22Rv1 (cell line): ENCODE measurements around the gene PHF10.

ENCODE experiments used
- ZFX ChIP-seq: fragments of 450-650 bp; IDR thresholded peaks from 2 replicates; pipeline ENCODE4 v1.6.1; 2017; ENCODE audit warnings: antibody characterized with exemption, borderline replicate concordance
- TF ChIP-seq, protein P1 (sequence below): fragments of 450-650 bp; IDR thresholded peaks from 2 replicates; pipeline ENCODE4 v1.5.1; 2017; ENCODE audit warnings: mild to moderate bottlenecking

DNA sequence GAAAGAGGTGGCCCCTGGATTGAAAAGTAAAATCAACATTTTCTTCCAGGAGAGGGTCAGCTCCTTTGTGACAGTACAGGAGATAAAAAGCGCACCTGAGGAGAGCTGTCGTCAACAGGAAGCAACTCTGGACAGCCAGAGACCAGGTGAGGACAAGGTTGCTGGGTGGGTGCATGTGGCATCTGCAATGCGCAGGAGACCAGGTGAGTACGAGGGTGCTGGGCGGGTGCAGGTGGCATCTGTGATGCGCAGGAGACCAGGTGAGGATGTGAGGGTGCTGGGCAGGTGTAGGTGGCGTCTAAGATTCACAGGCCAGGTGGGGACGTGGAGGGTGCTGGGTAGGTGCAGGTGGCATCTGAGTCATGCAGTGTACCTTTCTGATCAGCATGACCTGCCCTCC, 60.8 kb downstream of the PHF10 start:
- TF ChIP-seq, protein P1, sequence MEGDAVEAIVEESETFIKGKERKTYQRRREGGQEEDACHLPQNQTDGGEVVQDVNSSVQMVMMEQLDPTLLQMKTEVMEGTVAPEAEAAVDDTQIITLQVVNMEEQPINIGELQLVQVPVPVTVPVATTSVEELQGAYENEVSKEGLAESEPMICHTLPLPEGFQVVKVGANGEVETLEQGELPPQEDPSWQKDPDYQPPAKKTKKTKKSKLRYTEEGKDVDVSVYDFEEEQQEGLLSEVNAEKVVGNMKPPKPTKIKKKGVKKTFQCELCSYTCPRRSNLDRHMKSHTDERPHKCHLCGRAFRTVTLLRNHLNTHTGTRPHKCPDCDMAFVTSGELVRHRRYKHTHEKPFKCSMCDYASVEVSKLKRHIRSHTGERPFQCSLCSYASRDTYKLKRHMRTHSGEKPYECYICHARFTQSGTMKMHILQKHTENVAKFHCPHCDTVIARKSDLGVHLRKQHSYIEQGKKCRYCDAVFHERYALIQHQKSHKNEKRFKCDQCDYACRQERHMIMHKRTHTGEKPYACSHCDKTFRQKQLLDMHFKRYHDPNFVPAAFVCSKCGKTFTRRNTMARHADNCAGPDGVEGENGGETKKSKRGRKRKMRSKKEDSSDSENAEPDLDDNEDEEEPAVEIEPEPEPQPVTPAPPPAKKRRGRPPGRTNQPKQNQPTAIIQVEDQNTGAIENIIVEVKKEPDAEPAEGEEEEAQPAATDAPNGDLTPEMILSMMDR, result no peak
- no peak for TF ChIP-seq ZFX
